Myocyte (in vitro differentiated cells): ENCODE results near the gene SPATA31E1. TPM values are rescaled to one million over a fixed set of nuclear protein-coding genes. Genes with fewer than 3 reads are reported as not detected.
"Not testable (repeated sequence)": the region's sequence is repeated elsewhere in the genome, so short reads cannot be mapped to it uniquely, and the experiment has no call there.

ENCODE experiments used
- DNase-seq: peaks from one replicate; pipeline ENCODE4 v3.0.0-alpha.2; 2012; ENCODE audit warnings: low read depth
- total RNA-seq: library from RNA; depleted of rRNA; stranded (reverse); fragments of >200 nt; gene quantifications from 2 replicates; pipeline ENCODE4 v1.2.3, GENCODE V29; 2014

The SPATA31E1 gene
- total RNA-seq, 1 donor from 2014 or later = not detected

DNA sequence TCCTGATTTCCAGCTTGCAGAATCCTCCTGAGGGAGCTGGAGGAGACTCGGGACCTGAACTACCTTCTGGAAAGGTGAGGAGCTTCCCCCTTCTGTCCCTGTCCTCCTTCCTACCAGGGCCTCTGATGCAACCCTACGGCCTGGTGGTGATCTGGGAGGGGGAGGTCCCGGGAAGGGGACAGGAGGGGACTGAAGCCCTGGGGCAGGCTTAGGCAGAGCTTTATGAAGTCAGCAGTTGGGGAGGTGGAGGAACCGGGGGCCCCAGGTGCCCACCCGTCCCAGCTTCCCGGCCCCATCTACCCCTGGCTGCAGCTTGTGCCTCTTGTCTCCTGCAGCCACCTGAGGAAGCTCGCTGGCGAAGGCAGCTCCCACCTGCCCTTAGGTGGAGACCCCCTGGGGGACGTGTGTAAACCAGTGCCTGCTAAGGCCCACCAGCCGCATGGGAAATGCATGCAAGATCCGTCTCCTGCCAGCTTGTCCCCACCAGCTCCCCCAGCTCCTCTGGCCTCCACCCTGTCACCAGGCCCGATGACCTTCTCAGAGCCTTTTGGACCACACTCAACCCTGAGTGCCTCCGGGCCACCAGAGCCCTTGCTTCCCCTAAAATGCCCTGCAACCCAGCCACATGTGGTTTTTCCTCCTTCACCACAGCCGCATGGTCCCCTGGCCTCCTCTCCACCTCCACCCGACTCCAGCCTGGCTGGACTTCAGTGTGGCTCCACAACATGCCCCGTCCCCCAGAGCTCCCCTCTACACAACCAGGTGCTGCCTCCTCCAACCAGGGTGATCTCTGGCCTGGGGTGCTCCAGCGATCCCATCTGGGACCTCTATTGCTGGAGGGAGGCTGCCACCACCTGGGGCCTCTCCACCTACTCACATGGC lies 2.1 kb downstream of the SPATA31E1 start:
- no peak for DNase-seq

DNA sequence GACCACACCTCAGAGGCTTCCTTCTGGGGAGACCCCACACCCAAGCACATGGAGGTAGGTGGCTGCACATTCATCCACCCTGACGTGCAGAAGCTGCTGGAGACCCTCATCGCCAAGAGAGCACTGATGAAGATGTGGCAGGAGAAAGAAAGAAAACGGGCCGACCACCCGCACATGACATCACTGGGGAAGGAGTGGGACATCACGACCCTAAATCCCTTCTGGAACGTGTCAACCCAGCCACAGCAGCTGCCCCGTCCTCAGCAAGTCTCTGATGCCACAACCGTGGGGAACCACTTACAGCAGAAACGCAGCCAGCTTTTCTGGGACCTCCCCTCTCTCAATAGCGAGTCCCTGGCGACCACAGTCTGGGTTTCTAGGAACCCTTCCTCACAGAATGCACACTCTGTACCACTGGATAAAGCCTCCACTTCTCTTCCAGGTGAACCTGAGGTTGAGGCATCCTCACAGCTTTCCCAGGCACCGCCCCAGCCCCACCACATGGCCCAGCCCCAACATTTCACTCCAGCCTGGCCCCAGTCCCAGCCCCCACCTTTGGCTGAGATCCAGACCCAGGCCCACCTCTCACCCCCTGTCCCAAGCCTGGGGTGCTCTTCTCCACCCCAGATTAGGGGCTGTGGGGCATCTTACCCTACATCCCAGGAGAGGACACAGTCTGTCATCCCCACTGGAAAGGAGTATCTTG lies 3.0 kb downstream of the SPATA31E1 start:
- DNase-seq = no peak

- no peak for DNase-seq
These were observed 3.7 kb downstream of the SPATA31E1 start for GRCh38 chr9:87886210-87886932.

DNA sequence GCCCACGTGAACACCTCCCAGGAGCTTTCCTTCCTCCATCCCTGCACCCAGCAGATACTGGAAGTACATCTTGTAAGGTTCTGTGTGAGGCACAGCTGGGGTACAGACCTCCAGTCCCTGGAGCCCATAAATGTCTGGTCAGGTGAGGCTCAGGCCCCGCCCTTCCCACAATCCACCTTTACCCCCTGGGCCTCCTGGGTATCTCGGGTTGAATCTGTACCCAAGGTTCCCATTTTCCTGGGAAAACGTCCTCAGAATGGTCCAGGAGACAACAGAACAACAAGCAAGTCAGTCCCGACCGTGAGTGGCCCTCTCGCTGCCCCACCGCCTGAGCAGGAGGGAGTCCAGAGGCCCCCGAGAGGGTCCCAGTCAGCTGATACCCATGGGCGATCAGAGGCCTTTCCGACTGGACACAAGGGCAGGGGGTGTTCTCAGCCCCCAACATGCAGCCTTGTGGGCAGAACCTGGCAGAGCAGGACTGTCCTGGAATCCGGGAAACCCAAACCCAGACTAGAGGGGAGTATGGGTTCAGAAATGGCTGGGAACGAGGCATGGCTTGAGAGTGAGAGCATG lies 4.3 kb downstream of the SPATA31E1 start:
- DNase-seq = no peak

GRCh38 chr9:87887661-87888480 lies 5.2 kb downstream of the SPATA31E1 start:
- DNase-seq = no peak

- DNase-seq = no peak
These were observed 5.8 kb downstream of the SPATA31E1 start for GRCh38 chr9:87888501-87888900.

GRCh38 chr9:87889065-87889881 lies 6.6 kb downstream of the SPATA31E1 start:
- DNase-seq = no peak

- DNase-seq = no peak
These were observed 7.2 kb downstream of the SPATA31E1 start for GRCh38 chr9:87889882-87890252.

DNA sequence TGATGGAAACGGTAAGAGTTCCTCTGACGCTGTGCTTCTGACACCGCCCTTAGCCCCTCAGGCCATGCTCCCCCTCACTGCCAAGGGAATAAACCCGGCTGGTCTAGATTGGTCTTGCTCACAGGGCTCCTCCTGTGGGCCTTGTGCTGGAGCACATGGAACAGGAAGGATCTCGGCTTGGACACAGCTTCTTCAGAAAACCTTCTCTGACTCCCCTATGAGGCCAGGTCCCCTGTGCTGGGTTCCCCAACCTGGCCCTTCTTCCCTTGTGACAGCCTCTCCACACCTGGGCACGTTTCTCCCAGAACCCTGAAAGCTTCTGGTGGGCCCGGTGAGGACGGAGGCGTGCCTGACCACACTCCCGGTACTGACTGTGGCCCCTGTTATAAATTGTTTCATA lies 8.2 kb downstream of the SPATA31E1 start:
- DNase-seq = no peak

GRCh38 chr9:87891754-87892153 lies 9.1 kb downstream of the SPATA31E1 start:
- DNase-seq = no peak

DNA sequence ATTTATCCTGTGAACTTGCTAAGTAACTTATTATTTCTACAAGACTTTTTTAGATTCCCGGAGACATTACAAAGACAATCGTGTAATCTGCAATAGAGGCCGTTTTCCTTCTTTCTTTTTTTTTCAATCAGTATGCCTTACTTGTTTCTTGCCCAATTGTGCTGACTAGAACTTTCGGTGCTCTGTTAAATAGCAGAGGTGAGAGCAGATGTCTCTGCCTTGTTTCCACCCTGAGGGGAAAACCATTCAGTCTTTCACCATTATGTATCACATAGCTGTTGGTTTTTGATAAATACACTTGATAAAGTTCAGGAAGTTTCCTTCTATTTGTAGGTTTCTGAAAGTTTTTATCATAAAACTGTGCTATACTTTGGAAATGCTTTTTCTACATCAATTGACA lies 10.3 kb downstream of the SPATA31E1 start:
- DNase-seq = no peak

GRCh38 chr9:87894998-87895625 lies 12.4 kb downstream of the SPATA31E1 start:
- peak; percentile 67 for DNase-seq

GRCh38 chr9:87896891-87897290 lies 14.2 kb downstream of the SPATA31E1 start:
- DNase-seq = peak; percentile 55

DNA sequence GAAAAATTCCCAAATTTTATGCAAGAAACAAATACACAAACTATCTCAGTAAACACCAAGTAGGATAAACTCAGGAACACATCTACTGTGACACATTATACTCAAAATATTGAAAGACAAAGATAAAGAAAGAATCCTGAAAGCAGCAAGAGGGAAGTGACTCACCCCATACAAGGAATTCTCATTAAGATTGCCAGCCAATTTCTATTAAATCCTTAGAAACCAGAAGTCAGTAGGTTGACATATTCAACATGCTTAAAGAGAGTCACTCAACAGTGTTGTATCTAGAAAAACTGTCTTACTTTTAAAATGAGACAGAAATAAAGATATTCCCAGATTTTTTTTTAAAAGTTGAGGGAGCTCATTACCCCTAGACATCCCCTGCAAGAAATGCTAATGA lies 15.5 kb downstream of the SPATA31E1 start:
- DNase-seq = no peak

DNA sequence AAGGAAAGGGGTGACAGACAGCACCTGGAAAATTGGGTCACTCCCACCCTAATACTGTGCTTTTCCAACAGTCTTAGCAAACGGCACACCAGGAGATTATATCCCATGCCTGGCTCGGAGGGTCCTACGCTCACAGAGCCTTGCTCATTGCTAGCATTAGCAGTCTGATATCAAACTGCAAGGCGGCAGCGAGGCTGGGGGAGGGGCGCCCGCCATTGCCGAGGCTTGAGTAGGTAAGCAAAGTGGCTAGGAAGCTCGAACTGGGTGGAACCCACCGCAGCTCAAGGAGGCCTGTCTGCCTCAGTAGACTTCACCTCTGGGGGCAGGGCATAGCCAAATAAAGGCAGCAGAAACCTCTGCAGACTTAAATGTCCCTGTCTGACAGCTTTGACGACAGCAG lies 19.7 kb downstream of the SPATA31E1 start:
- not testable (repeated sequence) for DNase-seq

GRCh38 chr9:87909310-87910041 lies 26.8 kb downstream of the SPATA31E1 start:
- no peak for DNase-seq

DNA sequence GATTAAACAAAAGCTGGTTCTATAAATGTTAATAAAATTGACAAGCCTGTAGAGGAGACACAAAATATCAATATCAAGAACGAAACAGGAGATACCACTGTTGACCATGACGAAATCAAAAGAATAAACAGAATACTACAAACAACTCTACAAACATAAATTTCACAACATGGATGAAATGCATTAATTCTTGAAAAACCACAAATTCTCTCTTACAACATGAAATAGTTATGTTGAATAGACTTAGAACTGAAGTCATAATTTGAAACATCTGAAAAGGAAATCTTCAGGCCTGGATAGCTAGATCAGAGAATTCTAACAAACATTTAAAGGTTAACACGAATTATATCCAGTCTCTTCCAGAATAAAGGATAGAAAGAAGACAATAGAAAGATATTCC lies 28.1 kb downstream of the SPATA31E1 start:
- no peak for DNase-seq

- DNase-seq = not testable (repeated sequence)
These were observed 35.0 kb downstream of the SPATA31E1 start, which contains the start of gene SPATA31C1 for GRCh38 chr9:87917662-87918061. Gene SPATA31C1 (plus strand): TSS chr9:87917962.
